SK-N-SH (cell line): Measurements from ENCODE around the gene DGLUCY. TPM values are rescaled to one million over a fixed set of nuclear protein-coding genes. Genes with fewer than 3 reads are reported as not detected.

Source experiments
- CTCF ChIA-PET: fragments of 300-600, 350-600 bp; formaldehyde crosslinking; extraction: SDS; loops from one replicate; lab custom pipeline; 2021; lab: Yijun Ruan, JAX
- POLR2A ChIA-PET: fragments of 350-600 bp; sonication (Branson Sonifier 250); formaldehyde crosslinking; extraction: SDS; loops from one replicate; lab custom pipeline; 2020; ENCODE audit warnings: antibody characterized with exemption, inconsistent platforms; lab: Yijun Ruan, JAX
- DNase-seq: peaks from one replicate; pipeline ENCODE4 v3.0.0; 2012
- H2AFZ ChIP-seq: fragments of 200-600 bp; sonication (generic); 2 replicates; pipeline ENCODE4 v1.8.1; 2016; ENCODE audit warnings: antibody characterized with exemption, mild to moderate bottlenecking, low read depth
- H3F3A ChIP-seq: fragments of 200-600 bp; sonication (generic); replicated peaks from 2 replicates; pipeline ENCODE3; 2016; ENCODE audit warnings: antibody characterized with exemption, mild to moderate bottlenecking; ENCODE audit not compliant: insufficient read depth
- H3K27ac ChIP-seq, 2 experiments: fragments of 200-500 bp in 1 of 2; fragments of 200-600 bp in 1 of 2; sonication (Bioruptor generic) in 1 of 2; sonication (generic), shearing (Covaris generic) in 1 of 2; 2 replicates each; pipeline versions ENCODE4 v1.5.1 to v1.6.1; 2014 to 2016; ENCODE audit warnings: low read depth in 2 of 2, inconsistent platforms in 1 of 2, low read length in 1 of 2, mild to moderate bottlenecking in 1 of 2, mixed read lengths in 1 of 2
- H3K27me3 ChIP-seq: fragments of 200-600 bp; sonication (generic), shearing (Covaris generic); 2 replicates; pipeline ENCODE4 v1.6.1; 2016; ENCODE audit warnings: mixed run types; ENCODE audit not compliant: insufficient read depth
- H3K36me3 ChIP-seq, 2 experiments: fragments of 200-500 bp in 1 of 2; fragments of 200-600 bp in 1 of 2; sonication (Bioruptor generic) in 1 of 2; sonication (generic) in 1 of 2; replicated peaks in 1 of 2; 2 replicates each; pipeline versions ENCODE3 to v1.5.1; 2014 to 2016; ENCODE audit warnings: low read length in 1 of 2, mild to moderate bottlenecking in 1 of 2; ENCODE audit not compliant: insufficient read depth in 2 of 2, control insufficient read depth in 1 of 2
- H3K4me1 ChIP-seq, 2 experiments: fragments of 200-500 bp in 1 of 2; fragments of 200-600 bp in 1 of 2; sonication (Bioruptor generic) in 1 of 2; sonication (generic), shearing (Covaris generic) in 1 of 2; 2 replicates each; pipeline versions ENCODE4 v1.5.1 to v1.6.1; 2014 to 2016; ENCODE audit warnings: low read depth in 1 of 2, low read length in 1 of 2, mixed run types in 1 of 2; ENCODE audit not compliant: insufficient read depth in 2 of 2, control insufficient read depth in 1 of 2
- H3K4me2 ChIP-seq: fragments of 200-600 bp; sonication (generic), shearing (Covaris generic); 2 replicates; pipeline ENCODE4 v1.6.1; 2017; ENCODE audit warnings: mixed run types
- H3K4me3 ChIP-seq, 2 experiments: fragments of 200-500 bp in 1 of 2; fragments of 200-600 bp in 1 of 2; sonication (Bioruptor generic) in 1 of 2; sonication (generic), shearing (Covaris generic) in 1 of 2; 2 replicates each; pipeline versions ENCODE4 v1.5.1 to v1.8.1; 2014 to 2016; ENCODE audit warnings: low read depth in 2 of 2, inconsistent platforms in 1 of 2, low read length in 1 of 2, mild to moderate bottlenecking in 1 of 2, mixed read lengths in 1 of 2, moderate library complexity in 1 of 2
- H3K79me2 ChIP-seq: fragments of 200-600 bp; sonication (generic); 2 replicates; pipeline ENCODE4 v1.8.1; 2017; ENCODE audit warnings: mild to moderate bottlenecking; ENCODE audit not compliant: insufficient read depth
- H3K9ac ChIP-seq: fragments of 200-600 bp; sonication (generic); 2 replicates; pipeline ENCODE4 v1.6.1; 2017; ENCODE audit warnings: mixed run types
- H3K9me2 ChIP-seq: fragments of 200-600 bp; sonication (generic); 2 replicates; pipeline ENCODE4 v1.6.1; 2017; ENCODE audit warnings: mixed run types
- H3K9me3 ChIP-seq: fragments of 200-600 bp; sonication (generic); 2 replicates; pipeline ENCODE4 v1.6.1; 2017; ENCODE audit warnings: mixed run types, mild to moderate bottlenecking, moderate library complexity
- H4K20me1 ChIP-seq: fragments of 200-600 bp; sonication (generic); 2 replicates; pipeline ENCODE4 v1.6.1; 2017; ENCODE audit warnings: mild to moderate bottlenecking, mixed run types; ENCODE audit not compliant: insufficient read depth
- CHD2 ChIP-seq: fragments of 150-350 bp; IDR thresholded peaks from 2 replicates; pipeline ENCODE4 v1.6.1; 2018; ENCODE audit warnings: low read length; ENCODE audit not compliant: partially characterized antibody
- EP300 ChIP-seq, 2 experiments: IDR thresholded peaks; 2 replicates each; pipeline versions ENCODE4 v1.4.0 to v1.6.1; 2012; ENCODE audit warnings: borderline replicate concordance in 1 of 2, low read depth in 1 of 2, low read length in 1 of 2
- IRF3 ChIP-seq: fragments of 150-350 bp; IDR thresholded peaks from 2 replicates; pipeline ENCODE4 v1.6.1; 2016; ENCODE audit warnings: mild to moderate bottlenecking, low read depth, low read length
- MXI1 ChIP-seq: IDR thresholded peaks from 2 replicates; pipeline ENCODE4 v1.6.1; 2012; ENCODE audit warnings: mild to moderate bottlenecking, low read depth, low read length, improper control_type of control experiment
- NFIC ChIP-seq: IDR thresholded peaks from 2 replicates; pipeline ENCODE4 v1.4.0; 2012; ENCODE audit warnings: borderline replicate concordance
- POLR2AphosphoS5 ChIP-seq: IDR thresholded peaks from 2 replicates; pipeline ENCODE4 v1.6.1; 2012; ENCODE audit warnings: low read depth, low read length
- RAD21 ChIP-seq: IDR thresholded peaks from 2 replicates; pipeline ENCODE4 v1.6.1; 2012; ENCODE audit warnings: mild to moderate bottlenecking, low read length
- RXRA ChIP-seq: IDR thresholded peaks from 2 replicates; pipeline ENCODE4 v1.4.0; 2012; ENCODE audit warnings: low read depth, mild to moderate bottlenecking, borderline replicate concordance
- TAF1 ChIP-seq: IDR thresholded peaks from 2 replicates; pipeline ENCODE4 v1.6.1; 2012; ENCODE audit warnings: low read depth, mild to moderate bottlenecking, low read length, moderate library complexity, borderline replicate concordance
- TCF12 ChIP-seq: IDR thresholded peaks from 2 replicates; pipeline ENCODE4 v1.4.0; 2012
- USF1 ChIP-seq: IDR thresholded peaks from 2 replicates; pipeline ENCODE4 v1.4.0; 2012; ENCODE audit warnings: low read depth, borderline replicate concordance
- ZBTB33 ChIP-seq: IDR thresholded peaks from 2 replicates; pipeline ENCODE4 v1.4.0; 2012; ENCODE audit warnings: low read depth, borderline replicate concordance
- WGBS: methylation state at CpG from one replicate; pipeline ENCODE4 v1.1.6; 2017; ENCODE audit warnings: low lambda C conversion rate; 5-methylcytosine and 5-hydroxymethylcytosine counted together
- polyA plus RNA-seq, 3 experiments: library from polyadenylated mRNA; depleted of rRNA; stranded (reverse); fragments of >200 nt; gene quantifications; 2 replicates each; pipeline ENCODE4 v1.2.3, GENCODE V29; 2012

Gene DGLUCY
- polyA plus RNA-seq, 1 of the 3 experiments (the other 2 are of a cell fraction): 17.2 TPM

- no peak for DNase-seq
- WGBS: 92% methylated on average over 9 of the region's 9 CpGs
- CTCF ChIA-PET: interaction anchor here (1.3 to 4.0 kb wide), 9 partner anchors 9 to 352 kb away, joined by 3 to 20 read pairs (median 5); no protein-coding TSS in a partner anchor
Observed at GRCh38 chr14:91255026-91255695, 141.3 kb downstream of the DGLUCY start.

GRCh38 chr14:91256661-91257060 is 142.8 kb downstream of the DGLUCY start:
- H3K79me2 ChIP-seq: no peaks in the 10 kb centered on the region
- no peaks in the 10 kb centered on the region for H3K9me2 ChIP-seq
- H2AFZ ChIP-seq: no peak overlapping the region
- no peaks in the 10 kb centered on the region for H3F3A ChIP-seq
- H3K4me2 ChIP-seq: no peak overlapping the region; the same call in 1 of the 2 replicates
- H3K4me3 ChIP-seq: no peak overlapping the region
- TF ChIP-seq NFIC (peak; percentile 21; the same call in 1 of the 2 replicates), ZBTB33 (no peak)
- no peaks in the 10 kb centered on the region for H4K20me1 ChIP-seq
- peaks cover 0 to 62% of the 10 kb centered on the region in 2 experiments; a peak in 2 of 4 replicates for H3K4me1 ChIP-seq
- no peak for DNase-seq
- H3K27me3 ChIP-seq: no peaks in the 10 kb centered on the region
- 44% methylated on average over 1 of the region's 1 CpG for WGBS
- H3K36me3 ChIP-seq: no peaks in the 10 kb centered on the region
- H3K27ac ChIP-seq: peak overlapping the region in 1 of 2 experiments; percentile 97; a peak in 2 of 4 replicates
- H3K9ac ChIP-seq: no peak overlapping the region
- ChIA-PET POLR2A (interaction anchor here (2.3 kb wide), 1 partner anchor 28 kb away, joined by 17 read pairs; no protein-coding TSS in a partner anchor), CTCF (interaction anchor here (1.4 to 3.4 kb wide), 7 partner anchors 12 to 354 kb away, joined by 3 to 17 read pairs (median 5); no protein-coding TSS in a partner anchor)
- no peaks in the 10 kb centered on the region for H3K9me3 ChIP-seq

More at GRCh38 chr14:91255026-91255695, 141.3 kb downstream of the DGLUCY start:
- no peak overlapping the region for H3K4me3 ChIP-seq
- H3K36me3 ChIP-seq: no peaks in the 10 kb centered on the region
- no peaks in the 10 kb centered on the region for H3K79me2 ChIP-seq
- H3K4me2 ChIP-seq: no peak overlapping the region
- peaks cover 0 to 76% of the 10 kb centered on the region in 2 experiments; a peak in 2 of 4 replicates for H3K4me1 ChIP-seq
- H3K27me3 ChIP-seq: no peaks in the 10 kb centered on the region
- H4K20me1 ChIP-seq: no peaks in the 10 kb centered on the region
- POLR2A ChIA-PET: no interaction called here
- no peaks in the 10 kb centered on the region for H3F3A ChIP-seq
- no peak overlapping the region for H3K9ac ChIP-seq
- H2AFZ ChIP-seq: no peak overlapping the region
- H3K27ac ChIP-seq: peak overlapping the region in 1 of 2 experiments; percentile 97; a peak in 2 of 4 replicates
- no peaks in the 10 kb centered on the region for H3K9me2 ChIP-seq
- TF ChIP-seq RAD21 (0 out of 2 replicates have a peak, but pooled peaks have one; percentile 10), CHD2 (no peak)
- no peaks in the 10 kb centered on the region for H3K9me3 ChIP-seq

- Histone ChIP-seq H2AFZ (peak overlapping the region; percentile 2; the same call in 1 of the 2 replicates), H3K4me3 (no peak overlapping the region), H3K27me3 (no peaks in the 10 kb centered on the region), H3K9me3 (no peaks in the 10 kb centered on the region), H3K4me1 (peaks cover 0 to 55% of the 10 kb centered on the region in 2 experiments; a peak in 2 of 4 replicates), H3K27ac (peak overlapping the region in 1 of 2 experiments; percentile 97; a peak in 2 of 4 replicates), H3K9ac (no peak overlapping the region), H3K4me2 (no peak overlapping the region; the same call in 1 of the 2 replicates), H3K36me3 (no peaks in the 10 kb centered on the region), H4K20me1 (no peaks in the 10 kb centered on the region), H3F3A (no peaks in the 10 kb centered on the region), H3K79me2 (no peaks in the 10 kb centered on the region), H3K9me2 (no peaks in the 10 kb centered on the region)
- CTCF ChIA-PET: interaction anchor here (0.9 to 3.4 kb wide), 11 partner anchors 8 to 86 kb away, joined by 3 to 17 read pairs (median 3); no protein-coding TSS in a partner anchor
- peak; percentile 75 for DNase-seq
- POLR2A ChIA-PET: interaction anchor here (1.5 to 2.3 kb wide), 2 partner anchors 22 to 27 kb away, joined by 7 to 17 read pairs; no protein-coding TSS in a partner anchor
- 37% methylated on average over 8 of the region's 8 CpGs for WGBS
- TF ChIP-seq RXRA (no peak), IRF3 (no peak), TAF1 (no peak), EP300 (IDR thresholded peaks at IDR 0.05; ENCODE audit: borderline replicate concordance in 1 of 2, low read depth in 1 of 2, low read length in 1 of 2) (peak in 1 of 2 experiments; percentile 56; a peak in 1 of 4 replicates), MXI1 (no peak), USF1 (no peak), POLR2AphosphoS5 (no peak), TCF12 (peak; percentile 42; the same call in 1 of the 2 replicates), RAD21 (0 out of 2 replicates have a peak, but pooled peaks have one; percentile 2)
Observed at GRCh38 chr14:91257328-91258010, 143.6 kb downstream of the DGLUCY start.
